BE2C (cell line): ENCODE measurements around the gene NDUFB5.
A peak's percentile ranks its signal among the peaks of the same experiment; 100 is the strongest.

Experiments
- DNase-seq: peaks from one replicate; pipeline ENCODE4 v3.0.0-alpha.2; 2020
- H3K27me3 ChIP-seq: fragments of 250-450 bp; sonication (Bioruptor Pico); 2 replicates; pipeline ENCODE4 v1.5.1; 2020; ENCODE audit warnings: mild to moderate bottlenecking
- H3K36me3 ChIP-seq: fragments of 250-450 bp; sonication (Bioruptor Pico); 2 replicates; pipeline ENCODE4 v1.5.1; 2020; ENCODE audit warnings: mild to moderate bottlenecking
- H3K4me1 ChIP-seq: fragments of 250-450 bp; sonication (Bioruptor Pico); 2 replicates; pipeline ENCODE4 v1.5.1; 2020
- H3K4me3 ChIP-seq: 2 replicates; pipeline ENCODE4 v1.5.1; 2011; ENCODE audit warnings: low read depth, low read length
- H3K9me3 ChIP-seq: fragments of 250-450 bp; sonication (Bioruptor Pico); 2 replicates; pipeline ENCODE4 v1.5.1; 2020
- TF ChIP-seq, protein P1 (sequence below): IDR thresholded peaks from 2 replicates; pipeline ENCODE4 v1.5.1; 2012; ENCODE audit warnings: mild to moderate bottlenecking, low read depth, low read length

Gene NDUFB5

DNA sequence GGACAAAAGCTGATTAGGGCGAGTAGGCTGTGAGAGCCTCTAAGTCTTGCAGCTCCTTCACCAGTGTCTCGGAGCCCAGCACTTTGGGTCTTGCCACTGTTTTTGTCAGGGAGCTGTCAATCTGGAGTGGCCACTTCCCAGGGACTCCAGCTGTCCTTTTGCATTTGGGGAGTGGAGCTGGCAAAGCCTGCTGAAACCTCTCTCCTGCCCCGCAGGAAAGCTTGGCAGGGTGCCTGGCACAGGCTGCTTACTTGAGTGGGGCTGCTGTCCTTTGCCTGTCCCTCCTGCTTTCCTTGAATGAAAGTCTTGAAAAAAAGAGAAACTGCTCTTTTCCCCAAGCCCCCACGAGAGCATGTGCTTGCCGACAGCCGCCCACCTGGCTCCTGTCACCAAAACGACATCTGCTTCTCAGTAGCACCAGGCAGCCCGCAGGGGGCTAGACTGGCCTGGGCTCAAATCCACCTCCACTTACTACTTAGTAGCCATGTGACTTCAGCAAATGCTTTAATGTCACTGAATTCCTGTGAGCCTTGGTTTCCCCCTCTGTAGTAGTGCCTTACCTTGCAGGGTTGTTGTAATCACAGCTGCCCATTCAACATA, 61.9 kb downstream of the NDUFB5 start:
- H3K4me3 ChIP-seq: no peak overlapping the region
- TF ChIP-seq, protein P1, sequence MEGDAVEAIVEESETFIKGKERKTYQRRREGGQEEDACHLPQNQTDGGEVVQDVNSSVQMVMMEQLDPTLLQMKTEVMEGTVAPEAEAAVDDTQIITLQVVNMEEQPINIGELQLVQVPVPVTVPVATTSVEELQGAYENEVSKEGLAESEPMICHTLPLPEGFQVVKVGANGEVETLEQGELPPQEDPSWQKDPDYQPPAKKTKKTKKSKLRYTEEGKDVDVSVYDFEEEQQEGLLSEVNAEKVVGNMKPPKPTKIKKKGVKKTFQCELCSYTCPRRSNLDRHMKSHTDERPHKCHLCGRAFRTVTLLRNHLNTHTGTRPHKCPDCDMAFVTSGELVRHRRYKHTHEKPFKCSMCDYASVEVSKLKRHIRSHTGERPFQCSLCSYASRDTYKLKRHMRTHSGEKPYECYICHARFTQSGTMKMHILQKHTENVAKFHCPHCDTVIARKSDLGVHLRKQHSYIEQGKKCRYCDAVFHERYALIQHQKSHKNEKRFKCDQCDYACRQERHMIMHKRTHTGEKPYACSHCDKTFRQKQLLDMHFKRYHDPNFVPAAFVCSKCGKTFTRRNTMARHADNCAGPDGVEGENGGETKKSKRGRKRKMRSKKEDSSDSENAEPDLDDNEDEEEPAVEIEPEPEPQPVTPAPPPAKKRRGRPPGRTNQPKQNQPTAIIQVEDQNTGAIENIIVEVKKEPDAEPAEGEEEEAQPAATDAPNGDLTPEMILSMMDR: peak; percentile 35
- peak; percentile 58 for DNase-seq
- H3K27me3 ChIP-seq: no peaks in the 10 kb centered on the region
- H3K36me3 ChIP-seq: no peaks in the 10 kb centered on the region
- 0 out of 2 replicates have a peak, but pooled peaks cover 6% of the 10 kb centered on the region for H3K4me1 ChIP-seq
- no peaks in the 10 kb centered on the region for H3K9me3 ChIP-seq

DNA sequence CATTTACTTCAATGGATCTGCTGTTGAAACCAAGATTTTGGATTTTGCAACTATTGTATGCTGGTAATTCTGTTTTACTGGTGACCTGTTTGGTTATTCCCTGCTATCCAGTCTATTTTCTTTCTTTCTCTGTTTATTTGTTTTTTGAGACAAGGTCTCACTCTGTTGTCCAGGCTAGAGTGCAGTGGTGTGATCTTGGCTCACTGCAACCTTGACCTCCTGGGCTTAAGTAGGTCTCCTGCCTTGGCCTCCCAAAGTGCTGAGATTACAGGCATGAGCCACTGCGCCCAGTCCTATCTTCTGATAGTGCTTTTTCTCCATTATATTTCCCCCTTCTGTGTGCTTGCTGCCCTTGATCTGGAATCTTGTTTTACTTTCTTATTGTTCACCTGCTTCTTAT, 63.8 kb downstream of the NDUFB5 start:
- Histone ChIP-seq H3K27me3 (no peaks in the 10 kb centered on the region), H3K9me3 (no peaks in the 10 kb centered on the region)
- TF ChIP-seq, protein P1: no peak

DNA sequence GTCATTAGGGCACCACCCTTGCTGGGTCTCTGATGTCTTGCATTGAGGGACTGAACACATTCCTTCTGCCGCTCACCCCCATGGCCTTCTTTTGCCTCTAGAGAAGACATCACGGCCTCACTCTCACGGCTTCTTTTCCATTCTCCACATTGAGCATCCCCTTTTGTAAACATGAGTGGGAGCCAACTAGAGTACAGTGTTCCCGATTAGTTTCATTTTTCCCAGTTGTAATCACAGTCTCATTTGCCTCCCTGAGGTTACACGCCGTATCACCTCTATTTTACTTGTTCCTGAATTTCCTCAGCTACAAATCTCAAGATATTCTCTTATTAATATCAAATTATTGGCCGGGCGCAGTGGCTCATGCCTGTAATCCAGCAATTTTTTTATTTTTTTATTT, 65.7 kb downstream of the NDUFB5 start:
- no peaks in the 10 kb centered on the region; the same call in 1 of the 2 replicates for H3K36me3 ChIP-seq
- TF ChIP-seq, protein P1: no peak
- H3K9me3 ChIP-seq: no peaks in the 10 kb centered on the region
- DNase-seq: no peak
- H3K4me1 ChIP-seq: 0 out of 2 replicates have a peak, but pooled peaks cover 6% of the 10 kb centered on the region
- H3K4me3 ChIP-seq: no peak overlapping the region
- H3K27me3 ChIP-seq: no peaks in the 10 kb centered on the region

More for the DNA sequence above, 63.8 kb downstream of the NDUFB5 start:
- Histone ChIP-seq H3K4me1 (0 out of 2 replicates have a peak, but pooled peaks cover 6% of the 10 kb centered on the region), H3K4me3 (no peak overlapping the region), H3K36me3 (no peaks in the 10 kb centered on the region; the same call in 1 of the 2 replicates)
- no peak for DNase-seq

DNA sequence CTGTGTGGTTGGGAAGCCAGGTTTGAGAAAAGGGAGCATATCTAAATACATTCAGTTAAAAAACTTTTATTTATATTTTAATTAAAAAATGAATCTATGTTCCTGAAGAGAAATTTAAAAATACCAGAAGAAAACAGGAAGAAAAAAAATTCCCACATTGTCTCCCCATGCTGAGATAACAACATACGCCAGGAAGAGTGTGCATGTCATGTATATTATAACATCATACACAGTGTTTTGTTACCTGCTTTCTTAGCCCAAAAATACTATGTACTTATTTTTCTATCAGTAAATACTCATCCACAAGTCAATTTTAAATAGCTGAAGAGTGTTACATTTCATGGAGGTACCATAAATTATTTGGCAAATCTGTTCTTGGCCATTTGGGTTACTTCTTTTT, 66.7 kb downstream of the NDUFB5 start:
- TF ChIP-seq, protein P1: no peak
- H3K4me3 ChIP-seq: no peak overlapping the region
- no peaks in the 10 kb centered on the region for H3K9me3 ChIP-seq
- peaks cover under 1% of the 10 kb centered on the region; the same call in 1 of the 2 replicates for H3K4me1 ChIP-seq
- no peak for DNase-seq
- no peaks in the 10 kb centered on the region for H3K27me3 ChIP-seq
- H3K36me3 ChIP-seq: no peaks in the 10 kb centered on the region; the same call in 1 of the 2 replicates

DNA sequence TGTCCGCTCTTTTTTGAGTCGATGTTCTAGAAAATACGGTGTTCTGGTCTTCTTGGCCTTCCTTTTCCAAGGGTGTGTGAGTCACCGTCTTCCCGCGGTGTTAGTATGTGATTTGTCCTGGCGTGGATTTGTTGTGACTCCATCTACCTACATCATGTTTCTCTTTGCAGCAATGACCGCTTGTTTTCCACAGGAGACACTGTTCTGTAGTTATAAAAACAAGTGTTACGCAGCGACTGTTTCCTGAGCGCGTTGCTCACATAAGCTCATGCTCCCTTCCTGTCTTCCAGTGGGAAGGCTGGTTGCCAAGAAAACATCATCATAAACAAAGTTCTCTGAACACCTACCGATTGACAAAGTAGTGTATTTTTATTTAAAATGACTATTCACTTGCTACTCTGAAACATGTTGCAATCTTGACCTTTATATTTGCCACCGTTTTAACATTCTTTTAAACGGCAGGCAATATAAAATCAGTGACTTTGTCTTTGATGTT, 67.2 kb downstream of the NDUFB5 start:
- DNase-seq: no peak
- H3K9me3 ChIP-seq: no peaks in the 10 kb centered on the region
- no peaks in the 10 kb centered on the region; the same call in 1 of the 2 replicates for H3K4me1 ChIP-seq
- no peaks in the 10 kb centered on the region for H3K27me3 ChIP-seq
- no peaks in the 10 kb centered on the region; the same call in 1 of the 2 replicates for H3K36me3 ChIP-seq
- TF ChIP-seq, protein P1: no peak
- H3K4me3 ChIP-seq: no peak overlapping the region

DNA sequence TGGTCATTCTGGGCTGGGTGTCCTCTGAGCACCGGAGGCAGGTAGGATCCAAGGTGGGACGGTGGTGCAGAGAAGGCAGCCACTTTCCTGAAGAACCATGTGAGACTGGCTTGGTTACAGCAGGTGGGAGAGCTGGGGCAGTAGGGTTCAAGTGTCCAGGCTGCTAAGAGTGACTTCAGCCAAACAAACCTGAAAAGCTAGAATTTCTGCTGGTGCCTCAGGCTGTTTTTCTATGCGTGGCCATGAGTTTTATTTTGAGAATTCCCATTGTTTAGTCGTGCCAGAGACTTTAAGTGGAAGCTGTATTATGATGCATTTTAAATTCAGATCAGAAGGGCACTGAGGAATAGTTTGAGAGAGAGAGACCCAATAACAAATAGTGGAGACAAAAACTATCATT, 68.3 kb downstream of the NDUFB5 start:
- Histone ChIP-seq H3K9me3 (no peaks in the 10 kb centered on the region), H3K36me3 (no peaks in the 10 kb centered on the region; the same call in 1 of the 2 replicates), H3K4me1 (no peaks in the 10 kb centered on the region; the same call in 1 of the 2 replicates), H3K4me3 (no peak overlapping the region), H3K27me3 (no peaks in the 10 kb centered on the region)
- TF ChIP-seq, protein P1: no peak
- no peak for DNase-seq
